SIG-M5 treated with dmso at 0.1 percent for 504 hours (cell line): ENCODE results near the gene TP53I11.
A peak's percentile ranks its signal among the peaks of the same experiment; 100 is the strongest.

Experiments used
- DNase-seq: peaks from one replicate; lab custom pipeline; 2025; ENCODE audit not compliant: unreplicated experiment; lab: John Stamatoyannopoulos, UW

The TP53I11 gene

GRCh38 chr11:44978961-44979331, 28.3 kb upstream of the TP53I11 start:
- peak; percentile 36 for DNase-seq

GRCh38 chr11:44978274-44978960, 27.7 kb upstream of the TP53I11 start:
- DNase-seq = no peak

GRCh38 chr11:44977493-44977984, 26.9 kb upstream of the TP53I11 start:
- no peak for DNase-seq

- no peak for DNase-seq
Observed at GRCh38 chr11:44976576-44976975, 25.9 kb upstream of the TP53I11 start.

DNA sequence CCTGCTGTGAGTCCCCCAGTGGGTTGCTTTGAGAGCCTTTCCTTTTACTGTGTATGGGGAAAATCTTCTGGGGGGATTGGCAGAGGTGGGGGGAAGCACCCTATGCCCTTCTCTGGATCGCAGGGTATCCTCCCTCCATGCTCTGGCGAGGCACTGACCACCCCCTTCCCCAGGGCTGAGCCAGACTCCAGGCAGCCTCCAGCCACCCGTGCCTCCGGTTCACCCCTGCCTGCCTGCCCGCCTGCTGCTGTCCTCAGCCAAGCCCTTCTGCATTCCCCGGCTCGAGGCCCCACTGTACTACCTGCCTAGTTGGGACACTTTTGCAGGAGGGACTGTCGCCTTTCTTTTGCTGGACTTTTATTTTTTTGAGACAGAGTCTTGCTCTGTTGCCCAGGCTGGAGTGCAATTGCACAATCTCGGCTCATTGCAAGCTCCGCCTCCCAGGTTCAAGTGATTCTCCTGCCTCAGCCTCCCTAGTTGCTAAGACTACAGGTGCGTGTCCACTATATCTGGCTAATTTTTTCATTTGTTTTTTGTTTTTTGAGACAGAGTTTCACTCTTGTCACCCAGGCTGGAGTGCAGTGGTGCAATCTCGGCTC, 23.8 kb upstream of the TP53I11 start:
- no peak for DNase-seq

DNA sequence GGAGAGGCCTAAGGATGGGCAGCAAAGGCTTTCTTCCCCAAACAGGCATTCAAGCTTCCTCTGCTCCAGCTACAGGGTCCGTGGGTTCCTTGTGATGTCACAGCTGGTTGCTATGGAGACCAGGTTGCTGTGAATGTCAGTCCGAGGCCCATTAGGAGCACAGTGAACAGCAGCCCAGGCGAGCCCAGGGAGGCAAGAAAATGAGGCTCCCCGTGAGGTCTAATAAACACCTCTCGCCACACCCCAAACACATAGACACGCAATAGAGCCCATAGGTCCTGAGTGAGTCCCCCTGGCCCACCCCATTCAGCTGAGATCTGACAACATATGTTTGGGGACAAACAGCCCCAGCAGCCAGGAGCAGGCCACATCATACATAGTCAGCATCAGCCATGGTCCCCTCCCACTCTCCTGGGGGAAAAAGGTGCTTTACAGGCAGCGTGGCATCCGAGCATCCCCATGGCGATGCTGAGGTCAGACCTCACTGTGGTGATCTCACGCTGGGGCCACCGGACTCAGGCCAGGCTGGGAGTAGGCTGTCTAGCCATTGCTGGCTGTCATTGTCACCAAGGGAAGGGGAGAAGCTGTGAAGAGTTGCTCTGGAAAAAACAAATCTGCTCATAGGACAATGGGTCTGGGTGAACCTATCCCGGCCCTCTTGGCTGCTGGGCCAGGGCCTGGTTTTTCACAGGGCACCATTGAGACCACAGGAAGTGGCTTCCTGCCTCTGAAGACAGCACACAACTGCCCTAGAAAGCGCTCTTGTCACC, 23.1 kb upstream of the TP53I11 start:
- no peak for DNase-seq

DNA sequence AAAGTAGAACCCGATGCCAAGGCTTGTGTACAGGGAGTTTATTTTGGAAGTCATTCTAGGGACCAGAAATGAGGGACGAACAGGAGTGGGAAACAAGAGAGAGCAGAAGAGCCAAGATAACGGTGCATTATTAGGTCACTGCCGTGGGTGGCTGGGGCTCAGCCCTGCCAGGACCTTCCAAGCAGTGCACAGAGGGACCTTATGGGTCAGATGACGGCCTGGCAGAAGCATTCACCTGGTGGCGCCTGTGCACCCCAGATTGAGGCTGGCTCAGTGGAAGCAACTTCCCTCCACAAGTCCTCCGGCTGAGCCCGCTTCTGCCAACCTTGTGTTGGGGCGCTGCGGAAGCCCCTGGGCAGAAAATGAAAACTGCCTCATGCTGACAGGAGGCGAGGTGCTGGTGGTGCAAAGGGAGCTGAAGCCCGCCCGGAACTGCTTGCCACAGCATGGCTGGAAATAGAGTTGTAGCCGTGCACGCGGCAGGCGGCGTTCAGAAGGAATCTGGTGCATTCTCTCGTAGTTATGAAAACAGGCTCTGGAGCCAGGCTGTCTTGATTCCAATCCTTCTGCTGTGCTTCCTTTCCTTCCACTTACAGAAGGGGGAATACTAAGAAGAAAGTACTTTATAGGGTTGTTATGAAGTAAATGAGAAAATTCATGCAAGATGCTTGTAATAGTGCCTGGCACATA, 22.2 kb upstream of the TP53I11 start:
- DNase-seq = no peak

DNA sequence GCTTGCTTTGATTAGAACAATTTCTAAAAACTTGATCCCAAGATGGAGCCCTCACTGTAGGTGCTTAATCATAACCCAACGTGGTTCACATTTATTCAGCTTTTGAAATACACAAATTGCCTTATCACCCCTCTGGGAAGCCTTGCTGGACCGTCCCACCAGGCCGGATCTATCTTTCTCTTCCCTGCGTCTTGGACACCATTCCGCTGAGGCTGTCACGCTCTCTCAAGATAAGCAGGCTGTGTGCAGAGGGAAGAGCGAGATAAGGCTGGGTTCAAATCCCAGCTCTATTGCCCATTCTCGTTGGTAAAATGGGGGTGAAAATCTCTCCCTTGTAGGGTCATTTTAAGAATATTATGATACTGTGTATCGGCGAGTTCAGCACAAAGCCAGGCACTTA, 20.5 kb upstream of the TP53I11 start:
- no peak for DNase-seq

DNA sequence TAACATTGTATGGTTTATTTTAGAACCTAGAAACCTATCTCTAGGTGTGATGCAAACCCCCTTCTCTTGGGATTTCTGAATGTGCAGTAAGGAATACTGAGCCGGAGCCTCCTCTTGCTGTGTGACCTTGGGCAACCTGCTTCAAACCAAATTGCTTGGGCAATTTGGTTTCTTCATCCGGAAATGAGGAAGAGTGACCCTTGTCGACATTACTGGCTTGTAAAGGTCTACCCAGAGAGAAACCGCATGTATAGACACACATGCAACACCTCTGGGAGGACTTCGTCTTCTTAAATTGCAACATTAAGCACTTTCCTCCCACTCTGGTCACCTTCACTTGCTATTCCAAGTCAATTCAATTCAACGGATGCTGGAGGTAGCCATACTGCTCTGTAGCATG, 19.6 kb upstream of the TP53I11 start:
- DNase-seq = peak; percentile 49

- DNase-seq = no peak
Observed at GRCh38 chr11:44969651-44970252, 19.1 kb upstream of the TP53I11 start.

DNA sequence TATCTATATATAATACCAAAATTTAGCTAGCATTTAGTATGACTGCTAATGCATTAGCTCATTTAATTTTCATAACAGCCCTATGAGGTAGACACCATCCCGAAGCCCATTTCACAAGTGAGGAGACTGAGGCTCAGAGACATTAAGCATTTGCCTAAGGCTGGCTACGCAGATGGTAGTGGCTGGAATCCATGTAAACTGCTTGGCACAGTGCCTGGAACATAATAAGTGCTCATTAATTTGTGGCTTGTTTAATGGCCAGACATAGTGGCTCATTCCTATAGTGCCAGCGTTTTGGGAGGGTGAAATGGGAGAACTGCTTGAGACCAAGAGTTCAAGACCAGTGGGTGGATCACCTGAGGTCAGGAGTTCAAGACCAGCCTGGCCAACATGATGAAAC, 17.8 kb upstream of the TP53I11 start:
- no peak for DNase-seq

- DNase-seq = no peak
Observed at GRCh38 chr11:44967930-44968496, 17.3 kb upstream of the TP53I11 start.

GRCh38 chr11:44966694-44967093, 16.0 kb upstream of the TP53I11 start:
- DNase-seq = no peak

DNA sequence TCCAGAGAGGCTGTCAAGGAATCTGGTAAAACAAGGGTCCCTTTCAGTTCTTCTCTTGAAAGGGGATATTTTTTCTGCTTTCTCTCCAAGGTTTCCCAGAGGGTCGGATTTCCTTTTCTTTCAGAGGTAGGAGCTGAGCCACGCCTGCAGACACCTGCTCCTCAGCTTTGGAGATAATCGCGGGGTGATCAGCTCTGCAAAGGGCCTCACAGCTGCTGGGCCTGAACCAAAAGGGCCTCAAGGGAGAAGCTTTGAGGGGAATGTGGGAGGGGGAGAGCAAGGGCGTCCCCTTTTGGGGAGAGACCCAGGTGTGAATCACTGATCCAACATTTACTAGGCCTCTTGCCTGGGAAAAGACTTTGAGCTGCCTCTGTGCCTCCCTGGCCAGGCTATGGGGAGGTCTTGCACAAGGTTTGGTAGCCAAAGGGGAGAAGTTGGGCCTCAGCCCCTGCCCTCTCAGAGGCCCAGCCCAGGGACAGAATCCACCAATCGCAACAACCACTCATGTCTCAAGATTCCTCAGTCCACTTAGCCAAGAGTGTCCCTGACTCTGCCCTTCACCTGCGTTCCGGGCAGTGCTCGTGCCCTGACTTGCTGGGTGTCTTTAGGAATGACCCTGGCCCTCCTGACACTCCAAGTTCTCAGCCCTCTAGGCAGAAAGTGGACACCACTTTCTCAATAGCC, 14.0 kb upstream of the TP53I11 start:
- no peak for DNase-seq

DNA sequence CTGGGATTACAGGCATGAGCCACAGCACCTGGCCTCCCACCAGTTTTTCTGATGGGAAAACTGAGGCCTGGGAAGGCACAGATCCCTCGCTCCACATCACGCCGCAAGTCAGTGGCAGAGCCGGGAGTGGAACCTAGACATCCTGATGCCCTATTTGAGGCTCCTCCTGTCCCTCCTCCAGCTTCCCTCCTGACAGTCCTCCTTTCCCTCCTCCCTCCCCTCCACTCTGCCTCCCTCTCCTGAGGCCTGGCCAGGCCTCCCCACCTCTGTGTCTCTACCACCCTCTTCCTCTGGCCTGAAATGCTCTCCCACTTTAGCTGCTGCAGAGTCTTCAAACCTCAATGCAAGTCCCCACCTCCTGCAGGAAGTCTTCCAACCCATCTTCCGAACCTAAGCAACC, 13.3 kb upstream of the TP53I11 start:
- DNase-seq = no peak

- DNase-seq = no peak
Observed at GRCh38 chr11:44963136-44963535, 12.5 kb upstream of the TP53I11 start.

DNA sequence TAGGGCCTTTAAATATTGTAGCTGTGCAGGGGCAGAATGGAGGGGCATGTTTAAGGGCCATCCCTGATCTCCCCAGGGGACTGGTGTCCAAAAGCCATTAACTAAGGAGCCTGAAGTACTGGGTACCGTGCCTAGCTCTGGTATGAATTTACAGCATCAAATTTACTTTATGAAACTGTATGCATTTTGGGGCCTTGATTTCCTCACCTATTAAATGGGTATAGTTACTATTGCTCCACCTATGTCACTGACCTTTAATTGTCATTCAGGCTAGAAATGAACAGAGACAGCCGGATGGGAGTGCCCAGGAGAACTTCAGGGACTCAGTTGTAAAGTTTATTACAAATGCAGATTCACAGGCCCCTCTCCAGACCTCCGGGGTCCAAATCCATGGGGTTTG, 11.8 kb upstream of the TP53I11 start:
- no peak for DNase-seq

- no peak for DNase-seq
Observed at GRCh38 chr11:44960200-44960845, 9.6 kb upstream of the TP53I11 start.

DNA sequence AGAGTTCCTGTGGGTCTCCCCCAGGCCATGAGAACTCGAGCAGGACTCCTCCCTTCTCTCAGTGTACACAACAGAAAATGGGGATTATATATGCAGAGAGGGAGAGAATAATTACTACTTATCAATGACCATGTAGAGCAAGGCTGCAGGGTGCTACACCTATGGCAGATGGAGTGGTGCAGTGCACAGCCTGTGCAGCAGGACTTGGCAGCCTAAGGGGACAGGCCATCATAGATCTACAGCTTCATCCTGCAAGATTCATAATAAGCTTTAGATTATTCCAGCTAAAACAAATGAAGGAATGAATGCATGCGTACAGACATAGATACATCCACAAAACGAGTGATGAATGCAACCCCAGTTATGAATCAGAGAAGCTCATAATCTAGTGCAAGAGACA, 8.4 kb upstream of the TP53I11 start:
- DNase-seq = no peak
